ENCODE results near the gene BRAF.
"Not testable (repeated sequence)": the region's sequence is repeated elsewhere in the genome, so short reads cannot be mapped to it uniquely, and the experiment has no call there.

Gene BRAF

DNA sequence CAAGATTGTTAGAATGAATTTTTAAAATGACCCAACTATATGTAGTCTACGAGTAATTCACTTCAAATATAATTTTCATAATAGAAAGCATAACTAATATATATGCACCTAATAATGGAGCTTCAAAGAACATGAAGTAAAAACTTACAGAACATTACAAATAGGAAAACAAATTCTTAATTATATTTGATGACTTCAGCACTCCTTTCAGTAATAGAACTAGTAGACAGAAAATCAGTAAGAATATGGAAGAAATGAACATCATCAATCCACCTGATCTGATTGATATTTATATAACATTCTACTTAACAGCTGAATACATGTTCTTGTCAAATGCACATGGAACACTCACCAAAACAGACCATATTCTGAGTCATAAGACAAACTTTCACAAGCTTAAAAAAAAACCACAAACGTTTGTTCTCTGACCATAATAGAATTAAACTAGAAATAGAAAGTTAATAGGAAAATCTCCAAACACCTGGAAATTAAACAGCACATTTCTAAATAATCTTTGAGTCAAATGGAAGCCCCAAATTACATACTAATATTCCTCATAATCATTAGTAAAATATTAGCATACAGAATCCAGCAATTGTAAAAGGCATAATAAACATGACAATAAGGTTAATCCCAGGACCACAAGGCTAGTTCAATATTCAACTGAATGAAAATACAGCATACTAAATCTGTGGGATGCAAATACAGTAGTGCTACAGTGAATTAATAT, 48.0 kb downstream of the BRAF start:
- peak; percentile 72 for DNase-seq

DNA sequence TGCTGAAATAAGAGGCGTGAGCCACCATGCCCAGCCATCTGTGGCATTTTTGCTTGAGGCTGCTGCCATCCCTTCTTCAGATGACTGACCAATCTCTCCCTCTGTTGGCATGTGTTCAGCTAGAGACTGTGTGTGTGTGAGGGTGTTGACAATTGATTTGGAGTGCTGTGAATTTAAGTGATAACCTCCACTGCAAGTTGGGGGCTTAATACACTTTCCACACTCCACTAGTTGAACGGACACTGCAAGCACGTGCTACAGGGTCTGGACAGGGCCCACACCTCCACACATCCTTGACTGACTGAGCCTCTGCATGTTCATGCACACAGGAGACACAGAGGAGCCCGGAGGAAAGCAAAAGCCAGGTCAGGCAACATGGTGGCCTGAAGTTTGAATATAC, 51.3 kb downstream of the BRAF start:
- DNase-seq, result no peak

DNA sequence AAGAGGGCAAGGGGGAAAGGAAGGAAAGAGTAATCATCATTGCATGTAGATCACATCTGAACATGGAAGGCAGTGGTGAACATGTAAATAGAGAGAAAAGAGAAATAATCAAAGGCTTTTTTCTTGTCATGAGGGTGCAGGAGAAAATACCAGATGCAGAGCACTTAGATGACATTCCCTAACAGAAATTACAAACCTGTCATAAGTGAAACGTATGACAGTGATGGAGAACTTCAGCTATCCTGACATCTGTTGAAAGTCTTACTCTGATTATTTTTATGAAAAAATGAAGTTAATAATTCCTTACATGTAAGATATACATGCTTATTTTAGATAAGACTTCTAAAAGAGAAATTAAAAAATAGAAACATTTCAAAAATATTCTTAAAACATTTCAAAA, 54.7 kb downstream of the BRAF start:
- DNase-seq, result no peak

DNA sequence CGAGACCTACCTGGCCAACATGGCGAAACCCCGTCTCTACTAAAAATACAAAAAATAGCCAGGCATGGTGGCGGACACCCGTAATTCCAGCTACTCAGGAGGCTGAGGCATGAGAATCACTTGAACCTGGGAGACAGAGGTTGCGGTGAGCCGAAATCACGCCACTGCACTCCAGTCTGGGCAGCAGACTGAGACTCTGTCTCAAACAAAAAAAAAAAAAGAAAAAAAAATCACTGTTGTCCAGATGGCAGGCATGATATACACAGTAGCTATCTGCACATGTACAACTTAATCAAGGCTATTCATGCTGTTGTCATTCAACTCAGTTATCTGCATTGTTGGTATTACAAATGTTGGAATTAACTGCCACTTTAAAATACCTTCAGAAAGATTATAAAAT, 55.3 kb downstream of the BRAF start:
- no peak for DNase-seq

DNA sequence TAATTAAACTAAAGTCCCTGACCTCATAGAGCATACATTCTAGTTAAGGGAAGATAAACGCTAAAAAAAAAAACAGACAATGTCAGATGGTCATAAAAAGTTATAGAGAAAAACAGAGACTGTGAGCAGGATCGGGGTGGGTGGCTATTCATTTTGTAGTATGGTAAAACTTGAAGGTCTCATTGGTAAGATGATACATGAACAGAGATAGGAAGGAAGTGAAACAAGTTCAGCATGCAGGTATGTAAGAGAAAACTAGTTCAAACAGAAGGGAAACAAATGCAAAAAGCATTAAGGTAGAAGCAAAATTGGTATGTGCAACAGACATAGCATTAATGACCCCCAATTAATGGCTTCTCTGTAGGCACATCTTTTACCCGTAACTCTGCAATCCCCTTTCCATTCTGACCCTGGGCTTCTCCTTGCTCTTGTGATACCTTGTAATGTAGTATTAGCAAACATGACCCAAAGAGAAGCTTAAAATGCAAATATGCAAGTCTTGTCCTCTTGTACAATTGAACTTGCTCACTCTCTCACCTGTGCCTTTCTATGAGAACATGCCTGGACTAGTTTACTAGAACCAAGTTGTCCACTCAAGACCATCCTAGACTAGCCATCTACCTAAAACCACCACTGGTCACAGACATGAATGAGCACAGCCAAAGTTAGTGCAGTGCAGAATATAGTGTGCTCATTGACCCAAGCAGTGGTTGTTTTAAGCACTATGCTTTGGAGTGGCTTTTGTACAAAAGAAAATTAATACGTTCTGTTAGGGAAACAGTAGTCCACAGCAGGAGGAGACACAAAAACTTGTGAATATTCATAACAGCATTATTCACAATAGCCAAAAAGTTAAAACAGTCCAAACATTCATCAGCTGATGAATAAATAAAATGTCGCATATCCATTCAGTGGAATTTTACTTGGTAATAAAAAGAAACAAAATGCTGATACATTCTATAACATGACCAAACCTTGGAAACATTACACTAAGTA, 57.0 kb downstream of the BRAF start:
- no peak for DNase-seq

DNA sequence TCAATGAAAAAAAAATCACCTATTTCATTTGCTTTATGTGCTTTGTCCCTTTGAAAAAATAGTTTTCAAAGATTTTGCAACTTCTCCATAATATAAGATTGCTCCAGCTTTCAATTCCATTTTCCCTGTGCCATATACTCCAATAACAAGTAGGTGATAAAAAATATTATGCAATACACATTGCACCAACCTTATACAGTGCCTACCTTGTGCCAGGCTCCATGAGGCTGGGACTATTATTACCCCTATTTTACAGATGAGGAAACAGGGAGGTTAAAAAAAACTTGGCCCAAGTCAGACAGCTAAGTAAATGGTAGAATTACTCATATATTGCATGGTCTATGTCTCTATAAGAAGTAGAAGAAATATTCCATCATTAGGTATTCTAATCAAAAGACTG, 57.8 kb downstream of the BRAF start:
- DNase-seq, result no peak

DNA sequence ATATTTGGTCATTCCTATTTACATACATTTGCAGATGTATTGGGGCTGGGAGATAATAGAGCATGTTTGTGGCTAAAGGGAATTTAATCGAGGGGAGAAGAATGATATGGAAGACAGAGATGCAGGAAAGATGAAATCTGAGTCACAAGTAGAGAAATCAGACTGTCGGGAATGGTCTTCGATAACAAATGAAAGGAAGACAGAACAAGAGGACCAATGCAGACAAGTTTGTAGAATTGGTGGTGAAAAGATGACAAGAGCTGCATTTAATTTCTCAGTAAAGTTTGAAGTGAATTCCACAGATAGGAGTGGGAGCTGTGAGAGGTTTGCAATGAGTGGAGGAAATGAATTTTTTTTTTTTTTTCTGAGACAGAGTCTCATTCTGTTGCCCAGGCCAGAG, 60.0 kb downstream of the BRAF start:
- DNase-seq, result no peak

DNA sequence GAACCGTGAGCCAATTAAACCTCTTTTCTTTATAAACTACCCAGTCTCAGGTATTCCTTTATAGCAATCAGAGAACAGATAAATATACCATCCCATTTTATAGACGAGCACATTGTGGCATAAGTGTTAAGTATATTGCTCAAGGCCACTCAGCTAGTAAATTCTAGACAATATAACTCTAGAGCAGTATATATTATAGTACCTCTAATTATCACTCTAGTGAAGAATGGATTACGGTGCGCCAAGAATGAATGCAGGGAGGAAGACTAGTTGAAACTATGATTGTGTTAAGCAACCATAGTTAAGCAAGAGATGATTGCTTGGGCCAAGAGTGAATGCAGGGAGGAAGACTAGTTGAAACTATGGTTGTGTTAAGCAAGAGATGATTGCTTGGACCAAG, 60.9 kb downstream of the BRAF start:
- no peak for DNase-seq

DNA sequence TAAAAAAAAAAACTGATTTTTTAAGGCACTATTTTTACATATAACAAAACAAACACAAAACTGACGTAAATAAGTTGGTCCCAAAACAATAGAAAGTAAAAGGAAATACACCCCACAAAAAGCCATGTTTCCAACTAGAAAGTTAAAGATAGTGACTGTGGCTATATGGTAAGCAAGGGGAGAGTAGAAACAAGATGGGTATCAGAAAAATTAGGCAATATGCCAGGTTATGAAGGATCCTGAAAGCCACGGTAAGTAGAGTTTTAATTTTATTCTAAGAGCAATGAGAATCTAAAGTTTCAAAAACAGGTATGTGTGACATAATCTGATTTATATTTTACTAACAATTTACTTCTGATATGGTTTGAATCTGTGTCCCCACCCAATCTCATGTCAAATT, 61.5 kb downstream of the BRAF start:
- DNase-seq, result peak; percentile 44

DNA sequence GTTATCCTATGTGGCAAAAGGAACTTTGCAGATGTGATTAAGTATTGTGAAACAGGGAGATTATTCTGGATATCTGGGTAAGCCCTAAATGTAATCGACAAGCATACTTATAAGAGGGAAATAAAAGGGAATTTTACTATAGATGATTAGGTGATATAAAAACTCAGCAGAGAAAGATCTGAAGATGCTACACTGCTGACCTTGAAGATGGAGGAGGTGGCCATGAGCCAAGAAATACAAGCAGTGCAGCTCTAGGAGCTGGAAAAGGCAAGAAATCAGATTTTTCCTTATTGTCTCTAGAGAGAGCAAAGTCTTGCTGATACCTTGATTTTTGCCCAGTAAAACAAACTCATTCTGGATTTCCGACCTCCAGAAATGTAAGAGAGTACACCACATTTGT, 67.7 kb downstream of the BRAF start:
- DNase-seq, result no peak

DNA sequence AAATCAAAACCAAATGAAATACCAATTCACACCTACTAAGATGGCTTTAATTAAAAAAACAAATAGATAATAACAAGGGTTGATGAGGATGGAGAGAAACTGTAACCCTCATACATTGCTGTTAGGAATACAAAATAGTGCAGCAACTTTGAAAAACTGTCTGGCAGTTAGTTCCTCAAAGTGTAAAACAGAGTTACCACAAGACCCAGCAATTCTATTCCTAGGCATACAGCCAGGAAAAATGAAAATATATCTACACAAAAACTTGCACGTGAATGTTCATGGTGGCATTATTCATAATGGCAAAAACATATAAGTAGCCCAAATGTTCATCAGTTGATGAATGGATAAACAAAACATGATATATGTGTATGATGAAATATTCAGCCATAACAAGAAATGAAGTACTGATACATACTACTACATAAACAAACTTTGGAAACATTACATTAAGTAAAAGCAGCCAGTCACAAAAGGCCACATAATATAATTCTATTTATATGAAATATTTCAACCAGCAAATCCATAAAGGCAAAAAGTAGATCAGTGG, 83.5 kb downstream of the BRAF start:
- DNase-seq, result peak; percentile 69

DNA sequence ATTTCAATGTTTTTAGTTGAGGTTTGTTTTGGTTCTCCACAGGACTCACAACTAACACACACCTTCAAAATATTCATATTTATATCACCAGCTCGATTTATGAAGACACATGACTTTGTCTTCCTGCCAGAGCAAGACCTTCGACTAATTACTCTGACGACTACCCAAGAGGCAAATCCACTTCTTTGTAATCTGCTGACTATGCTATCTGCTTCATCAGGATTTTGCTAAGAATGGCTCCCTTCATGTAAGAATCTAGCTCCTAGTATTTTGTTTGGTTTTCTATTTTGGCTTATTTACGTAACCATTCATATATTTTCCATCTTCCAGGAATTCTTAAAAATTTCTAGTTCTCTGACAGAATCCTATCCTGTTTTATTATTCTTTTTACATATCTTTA, 93.0 kb downstream of the BRAF start:
- no peak for DNase-seq

DNA sequence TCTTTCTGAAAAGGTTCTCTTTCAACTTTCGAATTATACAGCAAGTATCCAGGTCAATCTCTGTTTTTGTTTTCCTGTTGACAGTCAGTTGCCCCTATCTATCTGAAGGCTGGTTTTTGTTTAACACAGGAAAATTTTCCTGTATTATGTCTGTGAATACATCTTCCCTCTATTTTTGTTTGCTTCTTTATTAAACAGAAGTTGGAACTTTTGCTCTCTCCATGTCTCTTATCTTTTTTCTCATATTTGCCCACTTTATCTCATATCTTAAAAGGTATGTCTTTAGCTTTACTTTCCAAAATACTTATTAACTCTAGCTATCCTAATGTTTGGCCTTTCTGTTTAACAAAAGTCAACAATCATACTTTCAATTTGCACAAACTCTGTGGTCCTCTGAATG, 95.0 kb downstream of the BRAF start:
- no peak for DNase-seq

DNA sequence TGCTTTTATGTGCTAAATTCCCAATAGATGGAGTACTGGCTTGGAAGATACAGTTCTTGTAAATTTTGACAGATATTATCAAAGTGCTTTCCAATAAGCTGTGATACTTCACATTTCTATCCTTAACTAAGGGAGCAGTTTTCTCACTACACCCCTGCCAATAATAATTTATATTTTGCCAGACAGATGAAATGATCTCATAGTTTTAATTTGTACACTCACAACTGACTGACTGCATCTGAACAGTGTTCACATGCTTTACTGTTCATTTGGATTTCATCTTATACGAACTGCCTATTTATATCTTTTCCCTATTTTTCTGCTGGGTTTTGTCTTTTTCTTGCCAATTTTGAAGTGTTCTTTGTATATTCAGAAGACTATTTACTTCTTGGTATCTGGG, 96.0 kb downstream of the BRAF start:
- no peak for DNase-seq

DNA sequence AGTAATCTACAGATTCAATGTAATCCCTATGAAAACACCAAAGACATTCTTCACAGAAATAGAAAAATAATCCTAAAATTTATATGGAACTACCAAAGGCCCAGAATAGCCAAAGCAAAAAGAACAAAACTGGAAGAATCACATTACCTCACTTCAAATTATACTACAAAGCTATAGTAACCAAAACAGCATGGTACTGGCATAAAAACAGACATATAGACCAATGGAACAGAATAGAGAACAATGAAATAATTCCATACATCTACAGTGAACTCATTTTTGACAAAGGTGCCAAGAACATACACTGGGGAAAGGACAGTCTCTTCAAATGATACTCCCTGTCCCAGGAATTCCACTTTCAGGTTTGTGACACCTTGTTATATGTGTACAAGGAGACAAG, 107.3 kb downstream of the BRAF start:
- DNase-seq, result not testable (repeated sequence)

DNA sequence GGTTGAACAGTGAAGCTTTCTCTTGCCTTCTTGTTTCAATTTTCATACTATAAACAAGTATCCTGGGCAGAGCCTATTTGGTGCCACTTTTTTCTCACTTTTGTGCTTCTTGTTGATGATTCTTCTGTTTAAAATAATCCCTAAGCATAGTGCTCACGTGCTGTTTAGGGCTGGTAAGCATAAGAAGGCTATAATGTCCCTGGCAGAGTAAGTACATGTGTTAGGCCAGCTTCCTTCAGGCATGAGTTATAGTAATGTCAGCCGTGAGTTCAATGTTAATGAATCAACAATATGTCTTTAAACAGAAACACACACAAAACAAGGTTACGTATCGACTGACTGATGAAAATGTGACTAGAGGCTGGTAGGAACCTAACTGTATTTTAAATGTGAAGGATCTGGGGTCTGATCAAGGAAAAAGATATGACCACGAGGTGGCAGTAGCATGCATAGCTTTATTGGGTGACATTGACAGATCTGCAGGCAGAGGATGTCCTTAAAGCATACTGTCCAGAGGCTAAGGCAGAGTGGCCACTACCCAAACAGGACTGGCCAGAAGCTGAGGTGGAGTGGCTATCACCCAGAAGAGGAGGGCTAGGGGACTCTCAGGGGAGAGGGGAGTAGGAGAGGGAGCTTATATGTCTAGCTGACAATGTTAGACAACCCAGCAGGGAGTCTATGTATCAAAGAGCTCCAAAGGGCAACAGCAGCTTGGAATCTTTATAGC, 113.7 kb downstream of the BRAF start:
- peak; percentile 85 for DNase-seq

DNA sequence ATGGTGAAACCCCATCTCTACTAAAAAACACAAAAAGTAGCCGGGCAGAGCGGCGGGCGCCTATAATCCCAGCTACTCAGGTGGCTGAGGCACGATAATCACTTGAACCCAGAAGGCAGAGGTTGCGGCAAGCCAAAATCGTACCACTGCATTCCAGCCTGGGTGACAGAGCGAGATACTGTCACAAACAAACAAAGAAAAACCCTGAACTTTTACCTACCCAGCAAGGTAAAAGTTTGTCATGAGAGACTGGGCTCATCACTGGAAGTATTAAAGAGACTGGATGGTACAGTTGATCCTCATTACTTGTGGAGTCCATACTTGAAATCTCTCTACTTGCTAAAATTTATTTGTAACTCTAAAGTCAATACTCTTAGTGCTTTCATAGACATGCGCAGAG, 114.3 kb downstream of the BRAF start:
- no peak for DNase-seq

DNA sequence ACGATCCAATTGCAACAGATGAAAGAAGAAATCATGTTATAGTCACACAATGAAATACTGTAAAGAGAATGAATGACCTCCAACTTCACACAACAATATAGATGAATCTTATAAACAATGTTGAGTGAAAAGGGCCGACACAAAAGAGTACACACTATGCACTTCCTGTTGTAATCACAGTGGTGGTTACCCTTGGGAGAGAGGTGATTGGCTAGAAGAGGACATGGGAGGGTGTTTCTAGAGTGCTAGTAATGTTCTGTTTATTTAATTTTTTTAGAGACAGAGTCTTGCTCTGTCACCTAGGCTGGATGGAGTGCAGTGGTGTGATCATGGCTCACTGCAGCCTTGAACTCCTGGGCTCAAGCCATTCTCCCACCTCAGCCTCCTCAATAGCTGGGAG, 145.8 kb downstream of the BRAF start:
- no peak for DNase-seq

DNA sequence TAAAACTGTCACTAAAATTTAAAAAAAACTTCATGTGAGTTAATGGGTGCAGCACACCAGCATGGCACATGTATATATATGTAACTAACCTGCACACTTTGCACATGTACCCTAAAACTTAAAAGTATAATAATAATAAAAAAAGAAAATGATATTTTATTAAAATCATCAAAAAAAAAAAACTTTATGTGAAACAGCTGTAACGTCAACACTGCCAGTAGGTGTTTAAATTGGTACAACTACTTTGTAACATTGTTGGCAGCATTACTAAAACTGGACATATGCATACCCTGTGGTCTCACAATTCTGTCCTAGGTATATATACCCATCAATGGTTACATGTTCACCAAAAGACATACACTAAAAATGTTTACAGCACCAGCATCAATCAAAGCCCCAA, 146.2 kb downstream of the BRAF start:
- DNase-seq, result no peak

DNA sequence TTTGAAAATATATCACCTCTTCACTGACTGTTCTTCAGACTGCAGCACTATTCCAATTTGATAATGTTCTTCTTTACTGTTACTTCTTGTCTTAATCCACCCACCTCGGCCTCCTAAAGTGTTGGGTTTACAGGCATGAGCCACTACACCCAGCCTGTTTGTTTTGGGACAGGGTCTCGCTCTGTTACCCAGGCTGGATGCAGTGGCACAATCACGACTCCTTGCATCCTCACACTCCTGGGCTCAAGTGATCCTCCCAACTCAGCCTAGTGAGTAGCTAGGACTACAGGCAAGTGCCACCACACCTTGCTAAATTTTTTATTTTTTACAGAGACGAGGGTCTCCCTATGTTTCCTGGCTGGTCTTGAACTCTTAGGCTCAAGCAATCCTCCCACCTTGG, 150.4 kb downstream of the BRAF start:
- DNase-seq, result no peak

DNA sequence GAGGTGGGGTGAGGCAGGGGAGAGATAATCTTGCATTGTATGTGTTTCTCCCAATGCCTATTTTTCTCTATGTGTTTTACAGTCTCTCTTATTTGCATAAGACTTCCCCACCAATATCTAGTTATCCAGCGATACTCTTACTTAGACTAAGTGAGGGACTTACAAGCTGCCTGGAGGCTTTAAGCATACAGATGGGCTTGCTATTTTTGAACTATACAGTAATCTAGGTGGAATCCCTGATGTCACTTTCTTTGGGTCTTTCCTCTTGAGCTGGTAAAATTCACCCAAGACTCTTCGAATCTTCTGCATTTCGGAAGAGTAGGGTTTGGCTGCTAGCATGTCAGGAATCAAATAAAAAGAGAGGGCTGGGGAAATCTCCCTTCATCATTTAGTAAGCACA, 151.6 kb downstream of the BRAF start:
- DNase-seq, result no peak

DNA sequence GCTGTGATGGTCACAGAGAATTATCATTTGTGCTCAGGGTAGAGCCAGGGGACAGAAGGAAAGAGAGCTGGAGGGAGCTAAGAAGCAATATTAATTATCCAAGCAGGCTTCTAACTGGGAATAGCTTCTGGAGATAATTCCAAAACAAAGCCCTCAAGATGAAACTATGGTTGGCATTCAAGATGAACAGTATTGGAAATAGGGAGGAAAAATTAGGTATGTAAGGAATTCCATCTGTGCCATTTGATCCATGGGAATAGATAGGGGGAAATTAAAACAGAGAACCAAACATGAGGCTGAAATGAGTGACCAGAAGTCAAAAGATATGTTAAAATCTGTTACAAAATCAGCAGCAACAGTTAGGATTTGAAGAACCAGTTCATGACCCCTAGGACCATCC, 152.9 kb downstream of the BRAF start:
- DNase-seq, result no peak

DNA sequence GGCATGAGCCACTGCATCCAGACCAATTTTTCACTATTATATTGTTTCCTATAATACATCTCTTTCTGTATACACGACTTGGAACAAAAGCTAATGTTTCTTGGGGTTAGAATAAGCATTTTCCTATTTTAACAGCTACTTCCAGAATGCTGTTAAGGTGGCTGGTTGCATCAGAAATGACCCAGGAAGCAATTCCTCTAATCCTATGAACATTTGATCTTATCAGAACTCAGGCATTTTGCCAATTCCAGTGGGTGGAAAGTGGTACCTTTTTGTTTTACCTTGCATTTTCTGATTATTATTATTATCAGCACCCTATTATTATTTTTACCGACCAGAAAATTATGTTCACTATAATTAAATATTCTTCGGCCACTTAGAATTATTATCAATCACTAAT, 154.9 kb downstream of the BRAF start:
- DNase-seq, result no peak

Data from hematopoietic multipotent progenitor cell treated with erythropoietin and hydrocortisone succinate and interleukin-3 and kit ligand, for 4 days (in vitro differentiated cells).